Neural progenitor cell (in vitro differentiated cells): Measurements from ENCODE around the gene SUGCT.

Experiments used
- EZH2 ChIP-seq: fragments of 200-600 bp; sonication (generic); IDR thresholded peaks from 2 replicates; pipeline ENCODE4 v1.6.1; 2017; ENCODE audit warnings: antibody characterized with exemption, mild to moderate bottlenecking, moderate library complexity
- TF ChIP-seq, protein P1 (sequence below): fragments of 200-600 bp; sonication (generic); IDR thresholded peaks from 2 replicates; pipeline ENCODE4 v1.5.1; 2017; ENCODE audit warnings: antibody characterized with exemption, mild to moderate bottlenecking

DNA sequence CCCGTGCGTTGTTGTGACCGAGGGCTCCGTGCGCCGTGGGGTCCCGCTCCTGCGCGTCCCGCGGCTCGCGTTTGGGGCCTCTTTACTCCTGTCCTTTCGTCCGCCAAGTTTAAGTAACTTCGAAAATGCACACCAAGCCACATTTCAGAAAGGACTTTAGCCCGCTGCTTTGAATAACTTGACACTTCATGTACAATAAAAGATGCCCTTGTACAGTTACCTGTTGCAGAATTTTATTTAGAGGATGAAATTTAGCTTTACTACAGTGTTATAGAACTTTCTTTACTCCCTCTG lies 459 bp downstream of the SUGCT start:
- TF ChIP-seq, protein P1, sequence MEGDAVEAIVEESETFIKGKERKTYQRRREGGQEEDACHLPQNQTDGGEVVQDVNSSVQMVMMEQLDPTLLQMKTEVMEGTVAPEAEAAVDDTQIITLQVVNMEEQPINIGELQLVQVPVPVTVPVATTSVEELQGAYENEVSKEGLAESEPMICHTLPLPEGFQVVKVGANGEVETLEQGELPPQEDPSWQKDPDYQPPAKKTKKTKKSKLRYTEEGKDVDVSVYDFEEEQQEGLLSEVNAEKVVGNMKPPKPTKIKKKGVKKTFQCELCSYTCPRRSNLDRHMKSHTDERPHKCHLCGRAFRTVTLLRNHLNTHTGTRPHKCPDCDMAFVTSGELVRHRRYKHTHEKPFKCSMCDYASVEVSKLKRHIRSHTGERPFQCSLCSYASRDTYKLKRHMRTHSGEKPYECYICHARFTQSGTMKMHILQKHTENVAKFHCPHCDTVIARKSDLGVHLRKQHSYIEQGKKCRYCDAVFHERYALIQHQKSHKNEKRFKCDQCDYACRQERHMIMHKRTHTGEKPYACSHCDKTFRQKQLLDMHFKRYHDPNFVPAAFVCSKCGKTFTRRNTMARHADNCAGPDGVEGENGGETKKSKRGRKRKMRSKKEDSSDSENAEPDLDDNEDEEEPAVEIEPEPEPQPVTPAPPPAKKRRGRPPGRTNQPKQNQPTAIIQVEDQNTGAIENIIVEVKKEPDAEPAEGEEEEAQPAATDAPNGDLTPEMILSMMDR, result no peak
- no peak for TF ChIP-seq EZH2
